ENCODE results near the gene SMIM36. TPM values are rescaled to one million over a fixed set of nuclear protein-coding genes. Genes with fewer than 3 reads are reported as not detected.

SMIM36 gene
- total RNA-seq, 1 donor from 2014 or later = not detected

GRCh38 chr17:55442462-55442861, 68.8 kb downstream of the SMIM36 start:
- Mint-ChIP-seq H3K4me3 (ENCODE audit: unreplicated experiment) (no peak overlapping the region), H3K9me3 (ENCODE audit: low read depth) (no peaks in the 10 kb centered on the region), H3K27me3 (ENCODE audit: low read depth) (peaks cover 2% of the 10 kb centered on the region), H3K27ac (ENCODE audit: unreplicated experiment) (no peak overlapping the region), H3K4me1 (ENCODE audit: low read depth) (peaks cover 5% of the 10 kb centered on the region), H3K36me3 (ENCODE audit: low read depth) (no peaks in the 10 kb centered on the region)
- no peak for DNase-seq (ENCODE audit: low spot score)
- no peak for TF ChIP-seq CTCF (IDR thresholded peaks at IDR 0.05)

- TF ChIP-seq CTCF (IDR thresholded peaks at IDR 0.05) = no peak
- no peak overlapping the region for H3K27ac Mint-ChIP-seq (ENCODE audit: unreplicated experiment)
- H3K9me3 Mint-ChIP-seq (ENCODE audit: low read depth) = no peaks in the 10 kb centered on the region
- peaks cover 2% of the 10 kb centered on the region for H3K27me3 Mint-ChIP-seq (ENCODE audit: low read depth)
- no peaks in the 10 kb centered on the region for H3K36me3 Mint-ChIP-seq (ENCODE audit: low read depth)
- DNase-seq (ENCODE audit: low spot score) = no peak
- peaks cover 5% of the 10 kb centered on the region for H3K4me1 Mint-ChIP-seq (ENCODE audit: low read depth)
- no peak overlapping the region for H3K4me3 Mint-ChIP-seq (ENCODE audit: unreplicated experiment)
Observed at GRCh38 chr17:55441544-55441943, 69.7 kb downstream of the SMIM36 start.

- DNase-seq (ENCODE audit: low spot score) = no peak
- Mint-ChIP-seq H3K27ac (ENCODE audit: unreplicated experiment) (no peak overlapping the region), H3K4me3 (ENCODE audit: unreplicated experiment) (no peak overlapping the region), H3K4me1 (ENCODE audit: low read depth) (peaks cover 5% of the 10 kb centered on the region), H3K27me3 (ENCODE audit: low read depth) (peaks cover 2% of the 10 kb centered on the region), H3K36me3 (ENCODE audit: low read depth) (no peaks in the 10 kb centered on the region), H3K9me3 (ENCODE audit: low read depth) (no peaks in the 10 kb centered on the region)
- no peak for TF ChIP-seq CTCF (IDR thresholded peaks at IDR 0.05)
Observed at GRCh38 chr17:55440391-55440790, 70.9 kb downstream of the SMIM36 start.

GRCh38 chr17:55437159-55437605, 74.1 kb downstream of the SMIM36 start:
- Mint-ChIP-seq H3K4me3 (ENCODE audit: unreplicated experiment) (no peak overlapping the region), H3K9me3 (ENCODE audit: low read depth) (no peaks in the 10 kb centered on the region), H3K4me1 (ENCODE audit: low read depth) (no peaks in the 10 kb centered on the region), H3K27ac (ENCODE audit: unreplicated experiment) (no peak overlapping the region), H3K27me3 (ENCODE audit: low read depth) (peaks cover 2% of the 10 kb centered on the region), H3K36me3 (ENCODE audit: low read depth) (no peaks in the 10 kb centered on the region)
- DNase-seq (ENCODE audit: low spot score) = no peak
- TF ChIP-seq CTCF (IDR thresholded peaks at IDR 0.05) = no peak

- Mint-ChIP-seq H3K4me1 (ENCODE audit: low read depth) (no peaks in the 10 kb centered on the region), H3K4me3 (ENCODE audit: unreplicated experiment) (no peak overlapping the region), H3K36me3 (ENCODE audit: low read depth) (no peaks in the 10 kb centered on the region), H3K9me3 (ENCODE audit: low read depth) (no peaks in the 10 kb centered on the region), H3K27me3 (ENCODE audit: low read depth) (peaks cover 2% of the 10 kb centered on the region), H3K27ac (ENCODE audit: unreplicated experiment) (no peak overlapping the region)
- DNase-seq (ENCODE audit: low spot score) = no peak
- no peak for TF ChIP-seq CTCF (IDR thresholded peaks at IDR 0.05)
Observed at GRCh38 chr17:55436224-55437158, 74.8 kb downstream of the SMIM36 start.
